K562 (cell line): ENCODE results near the gene KBTBD12. TPM values are rescaled to one million over a fixed set of nuclear protein-coding genes. Genes with fewer than 3 reads are reported as not detected.

Source experiments
- ATAC-seq: fragments of 200-7000 bp; cut with Tn5 transposase; 3 replicates; pipeline ENCODE4 v1.9.1; 2020; ENCODE audit warnings: moderate library complexity
- BruUV-seq: library from RNA; stranded (reverse); fragments of 400-500 nt; replicated peaks from 2 replicates; lab custom pipeline; 2021; lab: Mats Ljungman, UMichigan
- CTCF ChIA-PET: fragments of 300-600 bp; formaldehyde crosslinking; extraction: SDS; loops from one replicate; lab custom pipeline; 2021; ENCODE audit warnings: low intra/inter-chr PET ratio; lab: Yijun Ruan, JAX
- POLR2A ChIA-PET: fragments of 300-600, 350-650 bp; sonication (Branson Sonifier 250); formaldehyde crosslinking; extraction: SDS; loops from one replicate; lab custom pipeline; 2021; ENCODE audit warnings: antibody characterized with exemption, inconsistent platforms; lab: Yijun Ruan, JAX
- DNase-seq, 4 experiments: peaks; one replicate each; pipeline versions ENCODE4 v3.0.0 to v3.0.0-alpha.2; 2011 to 2018; ENCODE audit warnings: low spot score in 3 of 4, mixed read lengths in 3 of 4; ENCODE audit errors: extremely low read depth in 1 of 4
- FAIRE-seq: peaks from 2 replicates; lab custom pipeline; 2011; peaks lifted over from hg19 to GRCh38; lab: Jason Lieb, UNC
- H2AFZ ChIP-seq: 2 replicates; pipeline ENCODE4 v1.6.0; 2011; ENCODE audit warnings: low read depth, low read length, control low read depth, inconsistent platforms
- H3K27ac ChIP-seq: fragments of 200-600 bp; 3 replicates; pipeline ENCODE4 v1.8.0; 2011; ENCODE audit warnings: low read depth, mild to moderate bottlenecking, control low read depth, inconsistent platforms, low read length, moderate library complexity, mixed read lengths; ENCODE audit errors: extremely low read depth
- H3K27me3 ChIP-seq, 2 experiments: fragments of 300-600 bp in 1 of 2; 2 replicates in 1 of 2; 3 replicates in 1 of 2; pipeline versions ENCODE4 v1.6.0 to v1.8.0; 2011; ENCODE audit warnings: inconsistent platforms in 2 of 2, low read length in 2 of 2, mild to moderate bottlenecking in 1 of 2, mixed read lengths in 1 of 2, moderate library complexity in 1 of 2; ENCODE audit not compliant: control insufficient read depth in 2 of 2, insufficient read depth in 2 of 2
- H3K36me3 ChIP-seq: fragments of 300-600 bp; 3 replicates; pipeline ENCODE4 v1.8.0; 2011; ENCODE audit warnings: mild to moderate bottlenecking, low read length, inconsistent platforms; ENCODE audit not compliant: control insufficient read depth, insufficient read depth
- H3K4me1 ChIP-seq, 2 experiments: fragments of 200-600 bp in 1 of 2; replicated peaks in 1 of 2; 2 replicates in 1 of 2; 3 replicates in 1 of 2; pipeline versions ENCODE4 v1.5.1 to v1.8.0; 2011; ENCODE audit warnings: inconsistent platforms in 2 of 2, low read length in 2 of 2, mild to moderate bottlenecking in 1 of 2, mixed read lengths in 1 of 2, moderate library complexity in 1 of 2; ENCODE audit not compliant: control insufficient read depth in 2 of 2, insufficient read depth in 2 of 2
- H3K4me2 ChIP-seq: 2 replicates; pipeline ENCODE4 v1.6.1; 2011; ENCODE audit warnings: low read length, control low read depth, inconsistent platforms, mixed read lengths; ENCODE audit not compliant: insufficient read depth
- H3K4me3 ChIP-seq: fragments of 200-600 bp; sonication (generic), shearing (Covaris generic); 2 replicates; pipeline ENCODE4 v1.5.1; 2016; ENCODE audit warnings: control low read depth, inconsistent platforms
- H3K79me2 ChIP-seq: fragments of 200-600 bp; 3 replicates; pipeline ENCODE4 v1.8.0; 2011; ENCODE audit warnings: low read length, inconsistent platforms; ENCODE audit not compliant: control insufficient read depth, insufficient read depth
- H3K9ac ChIP-seq, 2 experiments: 2 replicates each; pipeline versions ENCODE4 v1.6.0 to v1.6.1; 2011; ENCODE audit warnings: low read depth in 2 of 2, low read length in 2 of 2, control low read depth in 1 of 2, inconsistent platforms in 1 of 2, mild to moderate bottlenecking in 1 of 2, mixed read lengths in 1 of 2; ENCODE audit not compliant: insufficient read depth in 1 of 2
- H3K9me1 ChIP-seq: one replicate; pipeline ENCODE4 v1.6.0; 2011; ENCODE audit warnings: inconsistent platforms, mild to moderate bottlenecking, low read length, moderate library complexity; ENCODE audit not compliant: control insufficient read depth, insufficient read depth
- H3K9me3 ChIP-seq: replicated peaks from 2 replicates; pipeline ENCODE4 v1.5.1; 2011; ENCODE audit warnings: low read depth, low read length, inconsistent platforms; ENCODE audit not compliant: control insufficient read depth, insufficient read depth
- H4K20me1 ChIP-seq: replicated peaks from 2 replicates; pipeline ENCODE4 v1.6.1; 2011; ENCODE audit warnings: low read length, inconsistent platforms, mixed read lengths; ENCODE audit not compliant: control insufficient read depth, insufficient read depth
- HEY1 ChIP-seq: fragments of 250-450 bp; sonication (Bioruptor Pico); IDR thresholded peaks from 2 replicates; pipeline ENCODE4 v1.5.0; 2020; ENCODE audit warnings: mild to moderate bottlenecking, moderate library complexity, borderline replicate concordance
- JUND ChIP-seq, 2 experiments: IDR thresholded peaks; 2 replicates in 1 of 2; 3 replicates in 1 of 2; pipeline ENCODE4 v1.6.1; 2011; ENCODE audit warnings: borderline replicate concordance in 2 of 2, low read depth in 2 of 2, low read length in 2 of 2, improper control_type of control experiment in 1 of 2, missing biosample characterization in 1 of 2, missing genetic modification characterization in 1 of 2, missing genetic modification reagents in 1 of 2
- ZNF165 ChIP-seq: fragments of 250-450 bp; sonication (Bioruptor Pico); IDR thresholded peaks from 2 replicates; pipeline ENCODE4 v1.4.0; 2020; ENCODE audit warnings: borderline replicate concordance
- ZNF444 ChIP-seq: fragments of 250-450 bp; sonication (Bioruptor Pico); IDR thresholded peaks from 2 replicates; pipeline ENCODE4 v1.4.0; 2020; ENCODE audit warnings: mild to moderate bottlenecking, moderate library complexity
- ZNF445 ChIP-seq: fragments of 250-450 bp; sonication (Bioruptor Pico); IDR thresholded peaks from 2 replicates; pipeline ENCODE4 v1.4.0; 2020; ENCODE audit warnings: low read depth, mild to moderate bottlenecking, moderate library complexity
- in situ Hi-C: fragments of 300-500 bp; cut with MboI; formaldehyde crosslinking; loops from 4 replicates; pipeline ENCODE4 v1.15.0; 2018; ENCODE audit warnings: inconsistent platforms, mixed read lengths
- intact Hi-C: fragments of 100-400 bp; cut with micrococcal nuclease; formaldehyde crosslinking; loops from 2 replicates; pipeline ENCODE4 v1.14.2; 2022
- polyA plus RNA-seq, 8 experiments: library from polyadenylated mRNA; depleted of rRNA in 4 of 8; stranded (reverse) in 5 of 8; unstranded in 3 of 8; fragments of >200 nt; fragmentation: Nextera tagmentation in 2 of 8; fragmentation: Illumina TruSeq in 1 of 8; extraction: Ambion mirVana in 2 of 8; extraction: Trizol in 1 of 8; gene quantifications; 2 replicates each; pipeline versions ENCODE4 v1.2.1 to v1.2.3, GENCODE V29; 2011 to 2014; ENCODE audit warnings: inconsistent platforms in 1 of 8, missing spikeins in 1 of 8
- total RNA-seq, 7 experiments: library from RNA; depleted of rRNA in 6 of 7; stranded (reverse); fragments of >200 nt in 6 of 7; fragmentation: Illumina TruSeq in 2 of 7; extraction: Trizol in 2 of 7; gene quantifications; 2 replicates each; pipeline versions ENCODE4 v1.2.1 to v1.2.3, GENCODE V29; 2011 to 2021; ENCODE audit warnings: low replicate concordance in 1 of 7

Gene KBTBD12
- total and polyA plus RNA-seq, 9 of the 15 experiments (the other 6 are each of a cell fraction or from before 2014, with no cell fraction given), result not detected

GRCh38 chr3:127884041-127884440, 31.0 kb upstream of the KBTBD12 start:
- no peak for ATAC-seq
- POLR2A ChIA-PET, result no interaction called here
- in situ Hi-C loops, result no loop called here
- Histone ChIP-seq H3K9me1 (no peaks in the 10 kb centered on the region), H3K4me3 (no peak overlapping the region), H2AFZ (no peak overlapping the region), H3K27me3 (peaks cover 0 to 11% of the 10 kb centered on the region in 2 experiments; a peak in 4 of 5 replicates), H3K9me3 (no peaks in the 10 kb centered on the region), H3K27ac (no peak overlapping the region), H3K79me2 (no peaks in the 10 kb centered on the region), H3K9ac (no peak overlapping the region), H3K36me3 (no peaks in the 10 kb centered on the region), H4K20me1 (no peaks in the 10 kb centered on the region), H3K4me1 (peaks cover 0 to 3% of the 10 kb centered on the region in 2 experiments; a peak in 2 of 5 replicates), H3K4me2 (no peak overlapping the region)
- TF ChIP-seq ZNF445 (CRISPR knock-in tag) (no peak), JUND (IDR thresholded peaks at IDR 0.05; ENCODE audit: borderline replicate concordance, low read depth, low read length) (no peak), JUND (tag; IDR thresholded peaks at IDR 0.05; ENCODE audit: borderline replicate concordance, low read depth, low read length) (no peak), HEY1 (CRISPR knock-in tag) (no peak), ZNF165 (CRISPR knock-in tag) (no peak), ZNF444 (no peak)
- DNase-seq, result no peak
- no TSS peak for BruUV-seq
- no peak for FAIRE-seq
- CTCF ChIA-PET, result no interaction called here
- intact Hi-C loops, result no loop called here
